DMS 273 (cell line): ENCODE data around the gene DGUOK.
"Not testable (repeated sequence)": the region's sequence is repeated elsewhere in the genome, so short reads cannot be mapped to it uniquely, and the experiment has no call there.

Experiments
- DNase-seq: peaks from one replicate; lab custom pipeline; 2025; ENCODE audit not compliant: unreplicated experiment; lab: John Stamatoyannopoulos, UW

Gene DGUOK

DNA sequence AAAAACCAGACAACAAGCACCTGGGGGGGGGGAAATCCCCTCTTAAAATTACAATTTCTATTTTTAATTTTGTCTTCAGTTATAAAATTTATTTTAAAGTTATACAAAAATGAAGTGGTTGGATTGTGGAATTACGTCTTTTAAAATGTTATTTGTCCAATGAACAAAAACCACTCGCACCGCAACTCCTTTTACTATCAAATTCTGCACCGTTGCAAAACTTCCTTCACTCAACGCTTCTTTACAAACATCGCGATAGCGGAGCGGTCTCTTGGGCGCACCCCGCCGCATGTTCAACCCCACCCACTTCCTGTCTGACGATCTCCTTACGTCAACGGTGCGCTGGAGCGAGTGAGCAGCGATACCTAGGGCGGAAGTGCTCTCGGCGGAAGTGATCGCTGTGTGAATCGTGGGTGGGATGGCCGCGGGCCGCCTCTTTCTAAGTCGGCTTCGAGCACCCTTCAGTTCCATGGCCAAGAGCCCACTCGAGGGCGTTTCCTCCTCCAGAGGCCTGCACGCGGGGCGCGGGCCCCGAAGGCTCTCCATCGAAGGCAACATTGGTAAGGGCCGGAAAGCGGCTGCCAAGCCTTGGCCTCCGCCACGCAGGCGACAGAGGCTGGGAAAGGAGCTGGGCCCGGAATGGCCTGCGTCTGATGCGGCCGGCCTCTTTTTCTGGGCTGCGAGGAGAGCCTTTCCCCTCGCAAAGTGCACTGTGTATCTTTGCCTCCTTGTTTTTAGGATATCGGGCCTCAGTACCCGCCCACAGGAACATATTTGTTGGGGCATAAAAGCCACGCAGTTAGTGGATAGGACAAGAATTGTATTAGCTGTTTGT, at the start of gene DGUOK:
TSS of gene DGUOK (plus strand) at position 388 of the 835 bp plus-strand sequence. CDS start at position 419, 31 bp downstream.
- peak; percentile 100 for DNase-seq

GRCh38 chr2:73877071-73877802, 49.4 kb upstream of the DGUOK start:
- DNase-seq = no peak

GRCh38 chr2:73877984-73878383, 48.7 kb upstream of the DGUOK start:
- not testable (repeated sequence) for DNase-seq

GRCh38 chr2:73885406-73885805, 41.3 kb upstream of the DGUOK start:
- DNase-seq = no peak

GRCh38 chr2:73886357-73886756, 40.3 kb upstream of the DGUOK start:
- DNase-seq = no peak

- DNase-seq = not testable (repeated sequence)
Measured at GRCh38 chr2:73887596-73888353, 38.9 kb upstream of the DGUOK start.

- no peak for DNase-seq
Measured at GRCh38 chr2:73888388-73888787, 38.3 kb upstream of the DGUOK start.

DNA sequence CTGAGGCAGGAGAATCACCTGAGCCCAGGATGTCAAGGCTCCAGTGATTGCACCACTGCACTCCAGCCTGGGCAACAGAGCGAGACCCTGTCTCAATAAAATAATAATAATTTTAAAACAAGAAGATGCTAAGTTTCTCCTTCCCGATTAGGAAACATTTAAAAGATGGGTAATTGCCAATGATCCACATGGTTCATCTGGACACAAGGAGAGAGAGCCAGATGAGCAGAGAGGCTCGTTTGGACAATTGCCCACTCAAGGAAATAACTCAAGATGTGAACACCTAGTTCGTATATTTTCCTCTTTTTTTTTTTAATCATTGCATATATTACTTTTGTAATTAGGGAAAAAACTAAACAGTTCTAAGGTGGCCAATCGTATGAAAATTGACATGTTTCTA, 37.5 kb upstream of the DGUOK start:
- peak; percentile 14 for DNase-seq

DNA sequence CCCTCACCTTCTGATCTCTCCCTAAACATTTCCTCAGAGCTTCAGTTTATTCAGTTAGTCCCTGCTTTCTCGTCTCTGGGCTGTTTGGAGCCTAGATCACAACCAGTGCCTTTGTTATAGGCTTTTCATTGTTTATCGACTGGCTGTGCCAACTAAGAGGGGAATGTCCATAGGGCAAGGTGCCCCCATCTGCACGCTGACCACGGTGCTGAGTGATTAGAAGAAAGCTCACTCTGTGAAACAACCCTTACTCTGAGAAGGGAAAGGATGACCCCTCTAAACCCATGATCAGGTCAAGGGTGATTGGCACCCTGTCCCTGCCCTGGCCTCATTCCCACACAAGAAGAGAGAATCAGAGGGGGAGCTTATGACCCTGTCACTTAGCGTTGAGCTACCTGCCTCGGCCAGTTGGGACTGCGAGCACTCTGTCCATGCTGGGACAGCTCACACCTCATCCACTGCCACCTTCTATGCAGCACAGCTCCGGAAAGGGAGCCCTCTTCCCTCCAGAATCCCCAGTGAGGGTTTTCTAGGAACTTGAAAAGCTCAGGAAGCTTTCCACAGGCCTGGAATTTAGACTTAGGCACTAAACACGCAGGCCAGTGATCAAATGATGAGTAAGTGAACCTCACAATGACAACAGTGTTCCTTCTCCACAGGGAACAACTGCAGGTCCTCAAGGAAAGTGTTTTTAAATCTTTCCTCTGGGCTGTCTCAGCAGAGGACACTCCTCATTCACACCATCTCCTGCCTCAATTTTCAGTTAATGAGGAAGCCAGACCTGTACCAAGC, 36.2 kb upstream of the DGUOK start:
- no peak for DNase-seq

GRCh38 chr2:73891276-73891901, 35.3 kb upstream of the DGUOK start:
- DNase-seq = no peak

DNA sequence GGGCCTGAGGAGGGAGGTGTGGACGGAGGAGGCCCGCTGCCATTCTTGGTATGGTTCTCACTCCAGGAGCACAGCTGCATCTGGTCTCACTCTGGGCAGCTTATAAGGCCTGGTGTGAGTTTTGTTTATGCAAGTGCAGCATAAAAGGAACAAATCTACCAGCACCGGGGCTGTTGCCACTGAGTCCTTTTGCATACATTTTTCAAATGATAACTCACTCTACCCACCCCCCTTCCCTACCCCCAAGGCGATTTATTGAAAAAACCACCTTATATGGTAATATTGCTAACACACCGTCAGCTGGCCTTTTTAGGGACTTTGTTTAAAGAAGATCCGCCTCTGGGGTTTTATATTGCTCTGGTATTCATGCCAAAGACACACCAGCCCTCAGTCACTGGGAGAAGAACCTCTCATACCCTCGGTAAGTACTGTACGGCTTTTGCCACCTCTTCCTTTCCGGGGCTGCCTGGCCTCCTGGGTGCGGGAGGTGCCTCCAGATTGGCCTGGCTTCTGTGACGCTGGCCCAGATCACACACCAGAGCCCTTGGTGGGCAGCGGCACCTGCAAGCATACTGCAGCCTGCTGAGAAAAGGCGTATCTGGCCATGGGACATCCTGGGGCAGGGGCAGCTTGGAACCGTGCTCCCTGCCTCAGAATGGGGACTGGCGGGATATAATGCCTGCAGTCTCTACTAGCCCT, 33.9 kb upstream of the DGUOK start, which contains the start of gene ACTG2:
TSS of gene ACTG2 (plus strand) at position 378 of the 699 bp plus-strand sequence. CDS start 8,304 bp downstream, outside the sequence.
- no peak for DNase-seq

DNA sequence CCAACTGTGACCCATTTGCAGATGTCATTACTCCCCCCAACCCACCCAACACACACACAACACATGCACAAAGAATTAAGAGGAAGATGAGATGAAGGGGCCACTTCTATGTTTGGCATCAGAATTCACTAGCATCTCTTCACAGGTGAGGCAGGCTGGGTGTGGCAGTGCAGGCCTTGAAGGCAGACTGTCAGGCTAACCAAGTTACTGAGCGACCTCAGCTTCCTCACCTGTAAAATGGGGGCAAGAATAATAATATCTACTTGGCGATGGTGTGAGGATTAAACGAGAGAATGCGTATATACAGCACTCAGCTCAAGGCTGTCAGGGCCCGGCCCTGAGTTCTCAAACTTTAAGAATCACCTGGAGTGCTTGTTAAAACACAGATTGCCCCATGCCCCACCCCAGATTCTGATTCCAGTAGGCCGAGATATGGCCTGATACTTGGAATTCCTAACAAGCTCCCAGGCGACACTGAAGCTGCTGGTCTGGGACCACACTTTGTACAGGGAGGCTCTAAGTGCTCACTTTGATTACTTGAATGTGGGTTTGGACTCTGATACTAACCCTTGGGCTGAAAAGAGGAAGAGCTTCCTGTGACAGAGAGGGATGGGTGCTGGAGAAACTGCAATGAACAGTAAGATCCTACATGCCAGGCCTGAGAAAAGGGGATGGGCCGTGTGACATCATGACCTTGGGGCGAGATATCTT, 32.8 kb upstream of the DGUOK start:
- no peak for DNase-seq

DNA sequence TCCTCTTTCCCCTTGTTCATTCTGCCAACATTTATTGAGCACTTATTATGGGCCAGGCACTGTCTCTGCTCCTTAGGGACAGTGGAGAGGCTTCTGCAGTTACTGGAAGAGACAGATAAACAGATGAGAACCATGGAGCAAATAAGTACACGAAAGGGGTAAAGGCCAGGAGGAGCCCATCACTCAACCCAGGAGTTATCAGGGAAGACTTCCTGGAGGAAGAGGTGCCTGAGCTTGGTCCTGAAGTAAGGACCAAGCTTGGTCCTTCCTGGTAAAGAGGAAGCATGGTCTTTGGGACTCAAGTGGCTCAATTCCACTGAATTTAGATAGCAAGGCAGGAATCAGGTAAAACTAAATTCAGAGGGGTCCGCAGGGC, 32.2 kb upstream of the DGUOK start:
- no peak for DNase-seq

DNA sequence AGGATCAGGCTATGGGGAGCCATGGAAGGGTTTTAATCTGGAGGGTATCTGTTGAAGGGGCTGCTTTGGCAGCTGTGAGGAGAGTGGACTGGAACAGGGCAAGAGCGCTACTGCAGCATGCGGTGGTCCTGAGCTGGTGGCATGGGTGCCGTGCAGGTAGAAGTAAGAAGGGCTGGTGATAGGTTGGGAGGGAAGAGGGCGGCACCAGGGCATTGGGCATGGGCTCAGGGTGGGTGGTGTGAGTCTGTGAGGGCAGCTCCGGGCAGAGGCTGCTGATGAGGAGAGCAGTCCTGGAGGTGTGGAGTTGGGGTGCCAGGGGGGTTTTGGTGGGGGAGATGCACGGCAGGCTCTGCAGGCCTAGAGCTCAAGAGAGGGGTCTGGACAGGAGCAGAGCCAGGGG, 31.8 kb upstream of the DGUOK start:
- no peak for DNase-seq

GRCh38 chr2:73895473-73895872, 31.2 kb upstream of the DGUOK start:
- no peak for DNase-seq

DNA sequence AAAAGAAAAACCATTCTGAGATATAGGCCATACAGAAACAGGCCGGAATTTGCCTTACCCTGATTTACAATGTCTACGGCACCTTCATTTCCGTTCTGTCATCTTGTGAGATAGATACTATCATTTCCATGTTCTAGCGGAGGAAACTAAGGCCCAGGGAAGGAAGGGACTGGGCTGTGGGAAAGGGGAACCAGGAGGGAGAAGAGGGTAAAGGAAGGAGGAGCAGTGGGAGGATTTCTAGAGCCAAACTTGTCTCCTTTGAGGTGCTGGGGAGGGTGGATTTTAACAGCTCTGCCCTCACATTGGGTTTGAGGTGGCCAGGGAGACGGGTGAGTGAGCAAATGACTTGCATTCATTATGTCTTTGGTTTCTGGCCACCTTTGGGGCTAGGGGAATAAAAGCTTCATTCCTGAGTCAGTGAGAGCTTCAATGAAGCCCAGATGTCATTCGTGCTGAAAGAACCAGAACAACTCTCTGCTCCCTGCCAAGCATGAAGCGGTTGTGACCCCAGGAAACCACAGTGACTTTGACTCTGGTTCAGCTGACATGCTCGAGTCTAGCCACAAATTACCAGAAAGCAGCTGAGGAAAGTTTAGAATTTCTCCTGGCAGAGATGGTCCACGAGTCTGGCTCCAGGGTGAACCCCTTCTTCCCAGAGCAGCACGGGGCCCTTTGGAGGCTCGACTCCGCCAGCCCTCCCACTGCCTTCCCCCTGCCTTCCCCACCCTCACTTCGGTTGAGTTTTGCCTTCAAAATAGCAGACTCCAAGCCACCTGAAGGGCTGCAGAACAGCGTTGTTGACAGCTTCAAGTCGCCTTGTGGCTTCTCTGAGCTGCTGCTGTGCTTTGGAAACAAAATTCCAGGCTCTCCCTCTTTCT, 30.1 kb upstream of the DGUOK start:
- DNase-seq = no peak

DNA sequence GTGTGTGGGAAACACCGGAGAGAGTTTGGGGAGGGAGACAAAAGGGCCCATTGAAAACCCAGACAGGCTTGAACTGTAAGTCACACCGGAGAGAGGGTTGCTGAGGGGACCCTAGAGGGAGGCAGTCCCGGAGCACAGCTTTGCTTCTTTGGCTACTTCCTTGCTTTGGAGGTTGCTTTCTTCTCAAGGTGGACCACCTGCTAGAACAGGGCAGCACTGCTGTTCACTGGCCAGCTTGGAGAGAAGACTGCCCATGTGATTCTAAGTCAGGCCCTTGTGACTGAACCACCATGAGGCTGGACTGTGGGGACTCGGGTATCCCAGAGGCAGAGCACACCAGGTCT, 29.5 kb upstream of the DGUOK start:
- DNase-seq = no peak

DNA sequence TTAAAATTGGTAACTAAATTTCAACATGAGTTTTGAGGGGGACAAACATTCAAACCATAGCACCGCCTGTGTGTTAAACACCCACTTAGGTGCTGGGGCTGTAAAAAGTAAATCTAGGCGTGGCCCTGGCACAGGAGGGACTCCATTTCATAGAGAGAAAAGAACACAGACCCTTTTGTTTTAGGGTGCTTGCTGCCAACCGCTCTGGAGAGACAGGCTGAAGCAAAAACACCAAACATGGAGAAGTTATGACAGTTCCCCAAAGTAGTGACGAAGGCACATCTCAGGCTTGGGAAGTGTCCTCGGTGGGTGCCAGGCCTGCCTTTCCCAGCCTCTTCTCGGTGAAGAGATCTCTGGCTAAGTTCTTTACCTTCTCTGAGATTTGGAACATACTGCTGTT, 28.7 kb upstream of the DGUOK start:
- DNase-seq = no peak
